IPS-15b (cell line): ENCODE measurements around the gene UBE2F.
"Not testable (repeated sequence)": the region's sequence is repeated elsewhere in the genome, so short reads cannot be mapped to it uniquely, and the experiment has no call there.

ENCODE experiments used
- H3K27me3 ChIP-seq: one replicate; pipeline ENCODE4 v1.6.1; 2013; ENCODE audit warnings: low read length; ENCODE audit not compliant: control insufficient read depth, insufficient read depth
- H3K36me3 ChIP-seq: one replicate; pipeline ENCODE4 v1.6.1; 2013; ENCODE audit warnings: low read length; ENCODE audit not compliant: control insufficient read depth, insufficient read depth
- H3K4me1 ChIP-seq: one replicate; pipeline ENCODE4 v1.6.1; 2013; ENCODE audit warnings: mild to moderate bottlenecking, low read length; ENCODE audit not compliant: control insufficient read depth, insufficient read depth
- H3K4me3 ChIP-seq: one replicate; pipeline ENCODE4 v1.5.1; 2013; ENCODE audit warnings: low read depth, low read length
- H3K9ac ChIP-seq: one replicate; pipeline ENCODE4 v1.6.1; 2013; ENCODE audit warnings: low read depth, mild to moderate bottlenecking, low read length
- H3K9me3 ChIP-seq: one replicate; pipeline ENCODE4 v1.6.1; 2013; ENCODE audit warnings: mild to moderate bottlenecking, low read length; ENCODE audit not compliant: control insufficient read depth, insufficient read depth

The UBE2F gene

GRCh38 chr2:238025741-238026360, 59.0 kb downstream of the UBE2F start:
- Histone ChIP-seq H3K4me3 (no peak overlapping the region), H3K27me3 (no peaks in the 10 kb centered on the region), H3K9ac (no peak overlapping the region), H3K36me3 (peaks cover 9% of the 10 kb centered on the region), H3K9me3 (no peaks in the 10 kb centered on the region), H3K4me1 (no peaks in the 10 kb centered on the region)

GRCh38 chr2:238027058-238027457, 60.2 kb downstream of the UBE2F start:
- H3K27me3 ChIP-seq: no peaks in the 10 kb centered on the region
- no peak overlapping the region for H3K4me3 ChIP-seq
- H3K4me1 ChIP-seq: no peaks in the 10 kb centered on the region
- peaks cover 14% of the 10 kb centered on the region for H3K36me3 ChIP-seq
- H3K9me3 ChIP-seq: no peaks in the 10 kb centered on the region
- H3K9ac ChIP-seq: no peak overlapping the region

GRCh38 chr2:238027591-238028415, 61.0 kb downstream of the UBE2F start:
- peaks cover 14% of the 10 kb centered on the region for H3K36me3 ChIP-seq
- no peaks in the 10 kb centered on the region for H3K27me3 ChIP-seq
- no peak overlapping the region for H3K9ac ChIP-seq
- H3K4me1 ChIP-seq: no peaks in the 10 kb centered on the region
- no peaks in the 10 kb centered on the region for H3K9me3 ChIP-seq
- no peak overlapping the region for H3K4me3 ChIP-seq

DNA sequence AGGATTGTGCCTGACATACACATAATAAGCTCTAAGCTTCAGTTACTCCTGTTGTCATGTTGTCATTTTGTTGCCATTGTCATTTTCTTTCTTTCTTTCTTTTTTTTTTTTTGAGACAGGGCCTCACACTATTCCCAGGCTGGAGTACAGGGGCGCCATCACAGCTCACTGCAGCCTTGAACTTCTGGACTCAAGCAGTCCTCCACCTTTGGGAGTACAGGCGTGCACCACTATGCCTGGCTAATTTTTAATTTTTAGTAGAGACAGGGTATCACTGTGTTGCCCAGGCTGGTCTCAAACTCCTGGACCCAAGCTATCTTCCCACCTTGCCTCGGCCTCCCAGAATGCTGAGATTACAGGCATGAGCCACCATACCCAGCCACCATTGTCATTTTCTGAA, 63.0 kb downstream of the UBE2F start:
- peaks cover 14% of the 10 kb centered on the region for H3K36me3 ChIP-seq
- H3K4me1 ChIP-seq: no peaks in the 10 kb centered on the region
- no peak overlapping the region for H3K4me3 ChIP-seq
- H3K9me3 ChIP-seq: no peaks in the 10 kb centered on the region
- H3K9ac ChIP-seq: no peak overlapping the region
- no peaks in the 10 kb centered on the region for H3K27me3 ChIP-seq

GRCh38 chr2:238030422-238031155, 63.8 kb downstream of the UBE2F start:
- H3K4me1 ChIP-seq: no peaks in the 10 kb centered on the region
- no peaks in the 10 kb centered on the region for H3K9me3 ChIP-seq
- no peak overlapping the region for H3K9ac ChIP-seq
- H3K36me3 ChIP-seq: peaks cover 14% of the 10 kb centered on the region
- no peaks in the 10 kb centered on the region for H3K27me3 ChIP-seq
- no peak overlapping the region for H3K4me3 ChIP-seq

DNA sequence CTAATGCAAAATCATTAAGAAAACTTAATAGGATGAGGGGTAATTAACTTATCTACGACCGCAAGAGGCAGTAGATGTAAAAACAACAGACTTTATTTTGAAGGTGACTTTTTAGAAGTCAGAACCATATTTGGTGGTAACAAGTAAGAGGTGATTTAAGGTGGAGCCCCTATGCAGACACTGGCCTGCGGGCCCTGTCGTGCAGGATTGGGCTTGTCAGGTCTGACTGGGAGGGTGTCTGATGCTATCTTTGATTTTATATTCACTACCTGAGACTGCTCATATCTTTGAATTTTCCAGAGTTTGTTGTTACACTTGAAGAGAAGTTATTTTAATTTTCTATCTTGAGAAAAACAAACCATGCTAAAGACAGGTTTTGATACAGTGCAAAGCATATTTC, 64.9 kb downstream of the UBE2F start:
- Histone ChIP-seq H3K9ac (no peak overlapping the region), H3K27me3 (no peaks in the 10 kb centered on the region), H3K36me3 (peaks cover 14% of the 10 kb centered on the region), H3K4me3 (no peak overlapping the region), H3K4me1 (no peaks in the 10 kb centered on the region), H3K9me3 (no peaks in the 10 kb centered on the region)

DNA sequence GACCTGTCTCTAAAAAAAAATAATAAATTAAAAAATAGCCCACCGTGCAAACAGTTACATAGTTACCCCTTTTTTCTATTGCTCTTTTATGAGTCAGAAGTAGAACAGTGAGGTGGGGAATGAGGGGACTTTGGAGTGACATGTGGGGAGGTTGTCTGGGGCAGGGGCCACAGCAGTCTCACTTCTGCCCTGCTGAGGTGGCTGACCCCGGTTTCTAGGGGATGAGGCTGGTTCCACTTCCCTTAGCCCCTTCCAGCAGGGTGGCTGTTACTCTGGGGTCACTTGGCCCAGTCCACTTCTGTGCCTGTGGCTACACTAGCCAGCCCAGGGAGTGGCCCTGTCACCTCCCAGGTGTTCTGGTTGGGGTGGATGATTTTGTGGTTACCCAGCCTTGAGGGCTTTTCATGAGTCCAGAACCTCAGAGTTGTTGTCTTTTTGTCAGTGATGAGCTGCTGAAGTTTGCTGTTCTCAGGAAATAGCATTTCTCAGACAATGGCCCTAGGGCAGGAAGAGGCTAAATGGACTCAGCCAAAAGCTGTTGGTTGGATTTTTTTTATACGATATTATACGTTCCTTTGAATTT, 66.0 kb downstream of the UBE2F start:
- H3K36me3 ChIP-seq: peaks cover 15% of the 10 kb centered on the region
- no peak overlapping the region for H3K9ac ChIP-seq
- H3K4me1 ChIP-seq: no peaks in the 10 kb centered on the region
- H3K27me3 ChIP-seq: no peaks in the 10 kb centered on the region
- no peaks in the 10 kb centered on the region for H3K9me3 ChIP-seq
- H3K4me3 ChIP-seq: no peak overlapping the region

- H3K9me3 ChIP-seq, H3K4me1 ChIP-seq, H3K27me3 ChIP-seq, H3K4me3 ChIP-seq, H3K9ac ChIP-seq: not testable (repeated sequence)
- peaks cover 22% of the 10 kb centered on the region for H3K36me3 ChIP-seq
Measured at GRCh38 chr2:238033991-238034390, 67.2 kb downstream of the UBE2F start.

DNA sequence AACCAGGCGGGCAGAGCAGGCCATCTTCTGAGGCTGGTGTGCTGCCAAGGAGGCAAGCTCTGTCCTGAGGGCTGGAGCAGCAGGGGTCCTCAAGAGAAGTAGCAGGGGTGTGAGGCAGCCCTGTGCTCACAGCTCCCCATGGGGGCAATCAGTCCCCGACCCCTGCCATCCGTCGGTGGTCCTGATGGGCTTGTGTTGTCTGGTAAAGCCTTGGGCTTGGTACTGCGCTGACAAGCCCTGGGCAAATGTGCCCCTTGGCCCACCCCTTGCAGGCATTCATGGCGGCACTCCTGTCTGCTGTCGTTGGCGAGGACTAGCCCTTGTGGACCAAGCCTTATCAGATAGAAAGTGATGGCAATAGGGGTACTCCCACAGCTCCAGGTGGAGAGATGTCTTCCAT, 71.4 kb downstream of the UBE2F start:
- Histone ChIP-seq H3K4me1 (no peaks in the 10 kb centered on the region), H3K36me3 (peaks cover 25% of the 10 kb centered on the region), H3K9me3 (no peaks in the 10 kb centered on the region), H3K9ac (no peak overlapping the region), H3K4me3 (no peak overlapping the region), H3K27me3 (no peaks in the 10 kb centered on the region)

GRCh38 chr2:238039151-238039550, 72.3 kb downstream of the UBE2F start:
- Histone ChIP-seq H3K4me3 (no peak overlapping the region), H3K9ac (no peak overlapping the region), H3K36me3 (peaks cover 25% of the 10 kb centered on the region), H3K9me3 (no peaks in the 10 kb centered on the region), H3K4me1 (no peaks in the 10 kb centered on the region), H3K27me3 (no peaks in the 10 kb centered on the region)

GRCh38 chr2:238039985-238040384, 73.2 kb downstream of the UBE2F start:
- Histone ChIP-seq H3K4me1 (no peaks in the 10 kb centered on the region), H3K9me3 (no peaks in the 10 kb centered on the region), H3K9ac (no peak overlapping the region), H3K27me3 (no peaks in the 10 kb centered on the region), H3K36me3 (peaks cover 25% of the 10 kb centered on the region), H3K4me3 (no peak overlapping the region)
